HG03469 (cell line): ENCODE data around the gene MACROH2A1.

Experiments used
- ATAC-seq: cut with Tn5 transposase; IDR thresholded peaks from one replicate; pipeline ENCODE4 v1.9.1; 2021; ENCODE audit warnings: mild to moderate bottlenecking, moderate library complexity, moderate number of reproducible peaks; ENCODE audit not compliant: unreplicated experiment

The MACROH2A1 gene

DNA sequence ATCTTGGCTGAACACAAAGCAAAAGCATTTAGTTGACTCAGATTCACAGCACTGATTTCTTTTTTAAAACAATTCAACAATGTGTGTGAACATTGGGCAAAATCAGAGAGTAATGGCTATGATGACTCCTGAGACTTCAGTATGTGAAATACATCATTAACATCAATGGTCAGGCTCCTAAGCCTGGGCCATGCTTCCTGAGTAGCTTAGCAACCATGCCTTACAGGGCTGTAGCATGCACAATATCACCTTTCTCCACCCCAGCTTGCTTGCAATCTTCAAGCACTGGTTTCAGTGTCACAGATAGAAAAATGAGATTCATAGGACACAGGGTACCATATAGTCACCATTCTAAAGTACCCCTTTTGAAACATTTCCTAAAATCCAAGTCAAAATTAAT lies 41.3 kb downstream of the MACROH2A1 start:
- ATAC-seq: no peak

DNA sequence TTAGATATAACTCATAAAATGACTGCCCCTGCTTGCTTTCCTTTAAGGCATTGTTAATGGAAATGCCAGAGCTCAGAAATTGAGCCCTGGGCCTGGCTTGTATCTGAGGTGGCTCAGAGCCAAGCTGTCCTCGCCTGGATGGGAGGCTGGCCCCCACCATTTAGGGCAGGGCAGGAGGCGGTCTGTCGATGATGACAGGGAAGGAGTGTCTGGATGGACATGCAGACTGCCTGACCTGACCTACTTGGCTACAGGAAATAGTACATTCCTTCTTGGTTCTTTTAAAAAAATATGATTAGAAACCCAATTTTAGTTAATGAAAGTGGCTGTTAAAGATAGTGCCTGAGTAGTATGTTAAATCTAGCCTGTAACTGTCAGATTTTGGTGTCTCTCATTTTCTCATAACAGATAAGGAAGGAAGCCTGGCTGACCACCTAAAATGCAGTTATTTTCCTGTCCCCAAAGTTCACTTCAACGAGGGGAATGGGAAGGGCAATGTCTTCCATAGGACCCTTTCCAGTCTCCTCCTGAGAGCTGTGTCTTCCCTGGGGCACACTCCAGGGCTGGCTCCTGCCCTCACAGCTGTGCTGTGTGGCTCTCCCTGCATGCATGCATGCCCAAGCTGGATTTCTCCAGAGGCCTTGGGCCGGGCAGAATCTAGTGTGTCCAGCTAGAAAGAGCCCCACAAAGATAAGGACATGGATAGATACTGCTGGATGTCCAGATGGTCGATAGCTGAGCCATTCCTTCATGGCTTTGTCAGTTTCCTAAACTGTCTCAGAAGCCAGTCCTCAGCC lies 42.3 kb downstream of the MACROH2A1 start:
- ATAC-seq: no peak

GRCh38 chr5:135355169-135355568 lies 43.9 kb downstream of the MACROH2A1 start:
- ATAC-seq: no peak

DNA sequence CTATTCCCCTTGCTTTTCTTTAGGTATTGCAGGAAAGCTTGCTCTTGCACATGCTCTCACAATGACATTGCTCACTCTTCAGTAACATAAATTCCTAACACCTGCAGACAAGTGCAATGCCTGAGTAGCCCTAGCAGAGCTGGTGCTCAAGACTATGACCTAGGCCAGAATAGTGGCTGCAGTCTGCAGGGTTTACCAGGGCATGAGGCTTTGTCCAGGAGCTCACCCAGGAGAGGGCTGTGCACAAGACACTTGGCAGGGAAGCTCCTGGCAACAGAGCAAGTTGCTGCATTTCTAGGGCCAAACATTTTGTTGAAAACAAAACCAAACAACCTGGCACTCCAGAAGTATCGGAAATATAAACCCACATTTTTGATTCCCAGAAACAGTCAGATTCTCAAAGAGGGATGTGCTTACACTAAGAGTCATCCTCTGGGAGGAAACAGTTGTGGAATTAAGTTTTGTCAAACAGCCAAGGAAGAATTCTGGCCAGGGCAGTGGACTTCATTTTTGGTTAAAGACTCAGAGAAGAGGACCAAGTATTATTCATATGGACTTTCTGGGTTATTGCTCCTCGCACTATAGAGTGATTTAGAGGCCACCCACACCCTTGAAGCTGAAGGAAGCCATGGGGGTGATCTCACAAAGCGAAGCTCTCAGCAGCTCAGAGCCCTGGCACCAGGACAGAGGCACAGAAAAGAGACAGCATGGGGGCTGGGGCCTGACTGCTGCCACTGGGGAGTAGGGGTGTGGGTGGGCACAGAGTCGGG lies 44.9 kb downstream of the MACROH2A1 start:
- no peak for ATAC-seq

- ATAC-seq: no peak
Observed at GRCh38 chr5:135350536-135350935, 48.5 kb downstream of the MACROH2A1 start.

GRCh38 chr5:135349886-135350285 lies 49.1 kb downstream of the MACROH2A1 start:
- ATAC-seq: no peak

DNA sequence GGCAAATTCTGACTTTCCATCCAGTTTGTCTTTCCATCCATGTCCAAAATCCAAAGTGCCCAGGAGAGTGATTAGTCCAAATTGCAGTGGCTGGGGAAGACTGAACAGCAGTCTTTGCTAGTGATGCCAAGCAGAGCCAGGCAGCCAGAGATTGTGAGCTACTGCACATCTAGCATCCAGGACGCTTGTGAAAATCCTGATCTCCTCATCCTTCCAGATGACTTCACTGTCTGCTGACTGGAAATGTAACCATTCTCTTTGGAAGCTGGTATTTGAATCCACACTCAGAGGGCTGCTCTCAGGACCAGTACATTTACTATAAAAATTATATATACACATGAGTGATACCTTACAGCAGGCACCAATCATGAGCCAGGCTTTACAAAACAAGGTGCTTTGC lies 49.6 kb downstream of the MACROH2A1 start:
- ATAC-seq: no peak

- ATAC-seq: no peak
Observed at GRCh38 chr5:135348918-135349317, 50.1 kb downstream of the MACROH2A1 start.

DNA sequence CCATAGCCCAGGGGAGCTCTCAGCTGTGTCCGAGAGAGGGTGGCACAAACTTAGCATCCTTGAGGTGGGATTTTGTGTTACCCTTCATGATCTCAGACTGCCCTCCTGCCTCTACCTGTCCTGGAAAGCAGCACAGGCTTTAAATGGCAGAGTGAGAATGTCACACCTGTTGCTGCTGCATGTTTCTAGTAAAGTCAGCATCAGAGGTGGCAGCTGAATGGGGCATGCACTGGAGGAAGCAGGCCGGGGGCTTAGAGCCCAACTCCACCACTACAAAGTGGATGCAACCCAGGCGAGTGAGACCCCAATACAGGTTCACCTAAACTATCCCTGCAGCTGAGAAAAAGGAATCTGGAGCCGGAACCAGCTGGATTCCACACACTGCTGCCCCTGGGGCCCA lies 51.6 kb downstream of the MACROH2A1 start:
- ATAC-seq: no peak

GRCh38 chr5:135345956-135346731 lies 52.9 kb downstream of the MACROH2A1 start:
- no peak for ATAC-seq

DNA sequence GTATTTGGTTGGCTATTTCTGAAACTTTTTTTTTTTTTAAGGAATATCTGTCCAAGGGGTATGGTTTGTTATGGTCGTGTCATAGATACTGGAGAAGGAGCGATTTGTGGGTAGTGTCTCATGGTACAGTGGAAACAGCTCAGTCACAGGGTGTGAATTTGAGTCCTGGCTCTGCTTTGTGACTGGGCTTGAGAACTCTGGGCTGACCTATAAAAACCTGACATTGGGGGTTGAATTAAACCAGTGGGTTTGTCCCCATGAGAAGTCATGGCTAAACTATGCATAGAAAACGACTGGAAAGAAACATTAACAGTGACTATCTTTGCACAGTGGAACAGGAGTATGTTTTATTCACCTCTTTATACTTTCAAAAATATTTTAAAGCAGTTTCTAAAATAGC lies 54.7 kb downstream of the MACROH2A1 start:
- ATAC-seq: no peak

DNA sequence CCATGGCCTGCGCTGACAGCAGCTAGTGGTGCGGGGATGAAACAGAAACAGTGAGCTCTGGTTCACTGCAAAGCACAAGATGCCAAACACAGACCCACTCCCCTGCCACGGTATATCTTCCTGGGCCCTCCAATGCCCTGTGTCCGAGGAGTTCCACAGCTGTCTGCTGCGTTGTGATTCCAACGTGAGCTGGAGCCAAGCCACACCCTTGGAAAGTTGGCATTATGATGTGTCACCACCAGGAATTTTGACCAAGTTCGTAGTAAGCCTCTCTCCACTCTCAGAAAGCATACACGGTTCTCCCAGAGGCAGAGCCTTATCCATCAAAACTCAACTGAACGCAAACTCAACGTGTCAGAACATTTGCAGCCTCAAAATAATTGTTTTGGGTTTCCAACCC lies 55.6 kb downstream of the MACROH2A1 start:
- ATAC-seq: no peak

GRCh38 chr5:135342551-135342875 lies 56.5 kb downstream of the MACROH2A1 start:
- ATAC-seq: no peak

DNA sequence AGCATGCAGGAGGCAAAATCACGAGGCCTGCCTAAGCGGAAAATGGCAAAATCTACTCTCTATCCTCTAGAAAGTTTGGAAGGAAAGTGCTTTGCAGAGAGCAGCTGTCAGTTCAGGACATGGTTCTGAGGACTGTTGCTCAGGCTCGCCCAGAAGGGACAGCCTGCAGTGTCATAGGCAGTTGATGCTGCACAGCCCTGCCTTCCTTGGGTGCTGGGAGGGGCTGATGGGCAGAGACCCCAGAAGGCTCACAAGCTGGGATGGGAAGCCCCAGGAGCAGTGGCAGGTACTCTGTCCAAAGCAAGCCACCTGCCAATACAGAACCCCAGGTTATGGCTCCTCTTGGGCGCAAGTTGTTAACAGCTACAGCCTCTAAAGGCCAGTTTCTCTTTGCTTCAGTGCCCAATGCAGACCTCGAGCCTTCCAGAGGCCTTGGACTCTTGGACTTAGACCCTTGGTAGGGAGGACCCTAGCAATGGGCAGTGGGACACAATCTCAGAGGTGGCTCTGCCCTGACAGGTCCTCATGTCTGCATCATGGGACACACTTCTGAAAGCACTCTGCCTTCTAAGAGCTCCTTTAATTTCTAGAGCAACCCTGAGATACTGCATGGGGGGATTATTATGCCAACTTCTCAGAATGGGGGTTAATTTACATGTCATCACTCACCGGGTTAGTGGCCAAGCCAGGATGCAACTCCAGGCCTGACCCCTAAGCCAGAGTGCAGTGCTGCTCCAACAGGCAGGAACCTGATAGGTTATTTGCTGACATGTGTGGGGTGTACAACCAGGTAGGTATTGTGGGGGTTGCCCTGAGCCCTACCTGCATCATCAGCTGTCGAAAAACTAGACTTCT lies 57.1 kb downstream of the MACROH2A1 start:
- no peak for ATAC-seq

DNA sequence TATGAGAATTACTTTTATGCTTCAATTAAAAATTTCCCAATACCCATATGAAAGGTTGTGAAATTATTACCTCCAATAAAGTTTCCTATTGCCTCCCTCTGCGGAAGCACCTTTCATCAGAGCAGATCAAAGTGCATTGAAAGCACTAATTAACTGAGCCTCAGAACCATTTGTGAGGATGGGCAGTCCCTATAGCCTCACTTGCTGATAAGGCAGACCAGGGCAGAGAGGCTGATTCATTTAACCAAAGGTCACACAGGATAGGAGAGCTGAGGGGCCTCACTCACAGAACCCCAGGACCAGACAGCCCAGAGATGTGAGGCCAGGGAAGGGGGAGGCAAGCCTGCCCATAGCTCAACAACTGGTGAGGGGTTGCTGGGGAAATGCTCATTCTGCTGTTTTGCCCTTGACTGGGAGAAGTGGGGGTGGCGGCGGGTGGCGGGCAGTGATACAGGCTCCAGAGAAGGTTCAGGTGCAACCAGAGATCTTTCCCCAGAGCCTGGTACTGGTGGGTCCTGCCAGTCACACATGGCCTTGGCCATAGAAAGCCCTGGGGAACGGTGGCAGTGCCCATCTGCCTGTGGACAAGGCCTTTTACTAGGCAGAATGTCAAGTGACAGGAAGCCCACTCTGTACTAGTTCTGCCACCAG lies 57.9 kb downstream of the MACROH2A1 start:
- no peak for ATAC-seq

DNA sequence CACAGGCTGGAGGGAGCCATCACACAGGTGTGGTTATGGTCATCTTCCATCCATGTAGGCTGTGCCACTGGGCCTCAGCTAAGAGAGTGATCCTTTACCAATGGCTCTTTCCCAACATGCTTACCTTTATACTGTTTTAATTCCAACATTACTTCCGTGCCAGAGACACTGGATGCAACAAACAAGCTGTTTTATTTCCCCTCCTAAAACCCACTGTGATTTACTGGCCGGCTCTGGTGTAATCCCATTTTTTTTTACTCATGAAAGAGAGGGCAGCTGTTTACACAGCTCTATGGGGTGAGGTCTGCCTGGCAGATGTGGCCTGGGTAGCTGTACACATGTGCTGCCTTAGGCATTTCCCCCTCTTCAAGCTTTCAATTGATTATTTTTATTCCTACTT lies 58.5 kb downstream of the MACROH2A1 start:
- ATAC-seq: no peak

- no peak for ATAC-seq
Observed at GRCh38 chr5:135339623-135340022, 59.4 kb downstream of the MACROH2A1 start.

GRCh38 chr5:135339189-135339588 lies 59.8 kb downstream of the MACROH2A1 start:
- no peak for ATAC-seq

GRCh38 chr5:135337064-135337463 lies 62.0 kb downstream of the MACROH2A1 start:
- no peak for ATAC-seq
